Activated CD4-positive, alpha-beta T cell treated with anti-CD3 and anti-CD28 coated beads, Interleukin-2, amount 50 U/mL, for 48 hours (primary cell): ENCODE data around the gene ARID3B.
"Not testable (repeated sequence)": the region's sequence is repeated elsewhere in the genome, so short reads cannot be mapped to it uniquely, and the experiment has no call there.

Source experiments
- DNase-seq, 2 experiments: peaks; one replicate each; pipeline ENCODE4 v3.0.0-alpha.2; 2020

The ARID3B gene

GRCh38 chr15:74539521-74539920 is 1.5 kb upstream of the ARID3B start:
- not testable (repeated sequence) for DNase-seq

GRCh38 chr15:74540161-74540760 is 759 bp upstream of the ARID3B start:
- DNase-seq, result peak in 1 of 2 experiments; percentile 16

GRCh38 chr15:74541494-74542165 is 610 bp downstream of the ARID3B start:
- DNase-seq, result peak; percentile 68 to 75

- DNase-seq, result no peak
Measured at GRCh38 chr15:74542166-74543042, 1.4 kb downstream of the ARID3B start.

- DNase-seq, result no peak
Measured at GRCh38 chr15:74543043-74543422, 2.0 kb downstream of the ARID3B start.

GRCh38 chr15:74543583-74543982 is 2.6 kb downstream of the ARID3B start:
- DNase-seq, result peak; percentile 18 to 23

GRCh38 chr15:74545086-74545485 is 4.1 kb downstream of the ARID3B start:
- no peak for DNase-seq

GRCh38 chr15:74545776-74546656 is 5.0 kb downstream of the ARID3B start:
- peak; percentile 98 to 99 for DNase-seq

- DNase-seq, result no peak
Measured at GRCh38 chr15:74547616-74548015, 6.6 kb downstream of the ARID3B start.

GRCh38 chr15:74548241-74548640 is 7.2 kb downstream of the ARID3B start:
- no peak for DNase-seq

GRCh38 chr15:74549816-74550215 is 8.8 kb downstream of the ARID3B start:
- DNase-seq, result no peak

- DNase-seq, result no peak
Measured at GRCh38 chr15:74551714-74552113, 10.7 kb downstream of the ARID3B start.

- DNase-seq, result no peak
Measured at GRCh38 chr15:74552773-74553441, 11.9 kb downstream of the ARID3B start.

GRCh38 chr15:74555192-74555591 is 14.2 kb downstream of the ARID3B start:
- no peak for DNase-seq

- DNase-seq, result no peak
Measured at GRCh38 chr15:74558706-74559105, 17.7 kb downstream of the ARID3B start.

GRCh38 chr15:74563442-74563841 is 22.4 kb downstream of the ARID3B start:
- no peak for DNase-seq

- no peak for DNase-seq
Measured at GRCh38 chr15:74564182-74564581, 23.2 kb downstream of the ARID3B start.

GRCh38 chr15:74565381-74566085 is 24.5 kb downstream of the ARID3B start:
- DNase-seq, result no peak

GRCh38 chr15:74568594-74568993 is 27.6 kb downstream of the ARID3B start:
- DNase-seq, result no peak

GRCh38 chr15:74569731-74570070 is 28.7 kb downstream of the ARID3B start:
- DNase-seq, result no peak

GRCh38 chr15:74571191-74571590 is 30.2 kb downstream of the ARID3B start:
- DNase-seq, result no peak

- no peak for DNase-seq
Measured at GRCh38 chr15:74573987-74574386, 33.0 kb downstream of the ARID3B start.
